Motor neuron (in vitro differentiated cells): Measurements from ENCODE around the gene GHRH. TPM values are rescaled to one million over a fixed set of nuclear protein-coding genes. Genes with fewer than 3 reads are reported as not detected.

Source experiments
- ATAC-seq, 8 experiments: fragments of 200-7000 bp; cut with Tn5 transposase; replicated peaks in 6 of 8; 2 replicates each; pipeline ENCODE4 v1.8.0; 2021; ENCODE audit warnings: mild to moderate bottlenecking in 8 of 8, moderate library complexity in 8 of 8
- H3K27ac ChIP-seq, 2 donors: fragments of 250-450 bp; sonication (Bioruptor Pico); 2 replicates each; pipeline ENCODE4 v1.9.0; 2021; ENCODE audit warnings: antibody characterized with exemption in 2 of 2, mild to moderate bottlenecking in 2 of 2, moderate library complexity in 1 of 2
- H3K4me1 ChIP-seq, 2 donors: fragments of 250-450 bp; sonication (Bioruptor Pico); replicated peaks in 1 of 2; 2 replicates each; pipeline ENCODE4 v1.6.1; 2021; ENCODE audit warnings: antibody characterized with exemption in 2 of 2, mild to moderate bottlenecking in 2 of 2, moderate library complexity in 1 of 2
- H3K4me3 ChIP-seq, 5 donors: fragments of 250-450 bp; sonication (Bioruptor Pico); 2 replicates each; pipeline ENCODE4 v1.9.0; 2021; ENCODE audit warnings: antibody characterized with exemption in 5 of 5, mild to moderate bottlenecking in 5 of 5, moderate library complexity in 4 of 5
- WGBS, 10 experiments: fragments of 450-650 bp; shearing (Covaris generic); methylation state at CpG; one replicate each; pipeline ENCODE4 v1.0.0; 2022; 5-methylcytosine and 5-hydroxymethylcytosine counted together
- in situ Hi-C, 9 experiments: fragments of 400-800 bp; cut with MboI; loops; one replicate each; pipeline ENCODE4 v1.15.0; 2021; ENCODE audit warnings: low sequenced_read_pairs in 9 of 9, low pct_unique_long_range_greater_than_20kb in 2 of 9; ENCODE audit not compliant: unreplicated experiment in 9 of 9
- total RNA-seq, 8 experiments: library from RNA; unstranded; fragments of 300-600 nt; gene quantifications; 2 replicates each; pipeline versions ENCODE4 v1.2.3 to v1.2.4, GENCODE V29; 2022

Gene GHRH
- total RNA-seq, 8 experiments from 2014 or later = not detected

GRCh38 chr20:37270576-37271420 is 9.2 kb upstream of the GHRH start:
- no peak overlapping the region for H3K4me3 ChIP-seq
- H3K27ac ChIP-seq = no peak overlapping the region
- H3K4me1 ChIP-seq = peaks cover 18 to 19% of the 10 kb centered on the region in 2 donors
- in situ Hi-C loops = loop anchor here in 6 of 9 experiments (10.0 to 25.0 kb wide), 2 partner anchors 264 to 267 kb away; partner anchors contain the start of gene BLCAP (in 3 of the 6)
- 67 to 100% (median 85%) methylated on average over 1 to 5 of the region's 12 CpGs; no CpG with 5 or more reads in 5 of the 10 experiments for WGBS, 10 experiments
- ATAC-seq = no peak

- Histone ChIP-seq H3K4me1 (peaks cover 19% of the 10 kb centered on the region in 2 donors), H3K4me3 (peak overlapping the region in 1 of 5 donors; percentile 9), H3K27ac (peak overlapping the region; percentile 87 to 93)
- 5 to 40% (median 6%) methylated on average over 1 to 4 of the region's 15 CpGs; no CpG with 5 or more reads in 7 of the 10 experiments for WGBS, 10 experiments
- peak; percentile 33 to 86 (median 78) for ATAC-seq
- in situ Hi-C loops = loop anchor here in 4 of 9 experiments (5.0 to 25.0 kb wide), 2 partner anchors 270 kb away; partner anchors contain the start of gene BLCAP (in 3 of the 4)
Observed at GRCh38 chr20:37267667-37268313, 6.2 kb upstream of the GHRH start.

DNA sequence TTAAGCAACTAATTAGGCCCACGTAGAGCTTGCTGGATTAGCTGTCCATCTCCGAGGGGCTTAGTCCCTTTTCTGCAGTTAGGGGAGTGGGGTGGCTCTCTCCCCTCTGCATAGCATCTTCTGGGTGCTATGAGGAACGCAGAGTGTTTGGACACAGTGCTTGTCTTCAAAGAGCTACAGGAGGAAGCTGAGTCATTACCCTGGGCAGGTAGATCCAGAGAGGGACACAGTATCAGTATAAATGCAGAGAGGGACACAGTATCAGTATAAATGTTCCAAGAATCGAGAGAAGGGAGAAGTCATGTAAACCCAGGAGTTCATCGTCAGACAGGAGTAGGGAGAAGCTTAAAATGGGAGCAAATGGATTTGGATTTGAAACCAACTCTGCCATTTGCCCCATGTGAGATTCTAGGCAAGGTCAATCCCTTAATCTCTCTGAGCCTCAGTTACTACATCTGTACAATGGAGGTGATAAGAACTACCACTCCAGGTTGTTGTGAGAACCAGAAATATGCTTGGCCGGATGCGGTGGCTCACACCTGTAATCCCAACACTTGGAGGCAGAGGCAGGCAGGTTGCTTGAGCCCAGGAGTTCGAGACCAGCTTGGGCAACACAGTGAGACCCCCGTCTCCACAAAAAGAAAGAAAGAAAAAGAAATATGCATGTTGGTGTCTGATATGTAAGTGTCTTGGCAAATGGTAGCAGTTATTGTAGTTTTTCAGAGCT is 5.5 kb upstream of the GHRH start:
- Histone ChIP-seq H3K4me3 (peak overlapping the region in 1 of 5 donors; percentile 6), H3K27ac (peak overlapping the region; percentile 87 to 93)
- in situ Hi-C loops = loop anchor here in 4 of 9 experiments (5.0 to 25.0 kb wide), 2 partner anchors 270 kb away; partner anchors contain the start of gene BLCAP (in 3 of the 4)

GRCh38 chr20:37265152-37265551 is 3.5 kb upstream of the GHRH start:
- WGBS, 10 experiments = 80 to 100% (median 100%) methylated on average over 1 to 4 of the region's 4 CpGs; no CpG with 5 or more reads in 2 of the 10 experiments
- no peak for ATAC-seq
- no peak overlapping the region for H3K27ac ChIP-seq
- peaks cover 32 to 38% of the 10 kb centered on the region in 2 donors for H3K4me1 ChIP-seq
- no peak overlapping the region for H3K4me3 ChIP-seq
- in situ Hi-C loops = loop anchor here in 4 of 9 experiments (5.0 to 25.0 kb wide), 2 partner anchors 272 kb away; partner anchors contain the start of gene BLCAP (in 3 of the 4)

More for the DNA sequence above, 5.5 kb upstream of the GHRH start:
- no peak for ATAC-seq
- 40 to 100% (median 63%) methylated on average over 2 to 7 of the region's 9 CpGs; no CpG with 5 or more reads in 2 of the 10 experiments for WGBS, 10 experiments
- H3K4me1 ChIP-seq = peaks cover 23% of the 10 kb centered on the region in 2 donors

DNA sequence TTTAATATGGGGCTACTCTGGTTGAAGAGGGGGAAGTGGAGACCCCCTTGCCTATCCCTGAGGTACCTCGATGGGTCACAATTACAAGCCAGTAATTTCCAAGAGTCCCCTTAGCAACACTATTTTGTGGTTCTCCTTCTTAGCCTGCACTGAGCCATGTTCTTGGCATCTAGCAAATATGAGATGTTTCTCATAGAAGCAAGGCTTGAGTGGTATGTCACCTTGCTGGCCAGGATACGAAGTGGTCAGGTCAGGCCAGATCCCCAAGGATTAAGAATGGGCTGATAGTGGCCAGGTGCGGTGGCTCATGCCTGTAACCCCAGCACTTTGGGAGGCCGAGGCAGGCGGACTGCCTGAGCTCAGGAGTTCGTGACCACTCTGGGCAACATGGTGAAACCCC is 2.1 kb upstream of the GHRH start:
- in situ Hi-C loops = loop anchor here in 3 of 9 experiments (25.0 kb wide), 1 partner anchor 274 kb away; the partner anchor contains the start of gene BLCAP (in 3 of the 3)
- Histone ChIP-seq H3K4me3 (no peak overlapping the region), H3K27ac (no peak overlapping the region), H3K4me1 (peaks cover 26 to 49% of the 10 kb centered on the region in 2 donors)
- no peak for ATAC-seq
- 55 to 100% (median 86%) methylated on average over 1 to 6 of the region's 6 CpGs; no CpG with 5 or more reads in 3 of the 10 experiments for WGBS, 10 experiments

- ATAC-seq = peak in 2 of 8 experiments; percentile 25 to 51
- Histone ChIP-seq H3K27ac (no peak overlapping the region), H3K4me1 (peaks cover 15 to 42% of the 10 kb centered on the region in 2 donors), H3K4me3 (no peak overlapping the region)
- in situ Hi-C loops = loop anchor here in 3 of 9 experiments (25.0 kb wide), 1 partner anchor 275 kb away; the partner anchor contains the start of gene BLCAP (in 3 of the 3)
- WGBS, 10 experiments = 13 to 93% (median 56%) methylated on average over 2 to 5 of the region's 8 CpGs; no CpG with 5 or more reads in 2 of the 10 experiments
Observed at GRCh38 chr20:37262505-37262904, 891 bp upstream of the GHRH start.

DNA sequence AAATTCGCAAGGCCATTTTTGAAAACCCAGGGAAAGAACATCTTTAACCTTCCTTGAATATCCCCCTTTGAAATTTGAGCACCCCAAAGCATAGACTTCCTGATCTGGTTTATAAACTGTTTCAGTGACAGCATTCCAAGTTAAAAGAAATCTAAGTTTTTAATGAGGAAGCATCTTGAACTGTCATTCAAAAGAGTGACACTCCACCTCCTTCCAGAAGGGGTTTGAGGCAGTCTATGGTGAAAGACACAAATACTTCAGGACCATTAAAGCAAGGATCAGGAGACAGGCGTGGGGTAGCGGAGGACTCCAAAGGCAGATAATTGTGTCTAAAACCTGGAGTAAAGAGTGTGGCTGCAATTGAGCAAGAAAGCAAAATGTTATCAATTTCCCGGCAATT is 691 bp downstream of the GHRH start:
- WGBS, 10 experiments = 33 to 100% (median 73%) methylated on average over 1 to 3 of the region's 4 CpGs; no CpG with 5 or more reads in 3 of the 10 experiments
- no peak overlapping the region for H3K27ac ChIP-seq
- in situ Hi-C loops = loop anchor here in 3 of 9 experiments (25.0 kb wide), 1 partner anchor 276 kb away; the partner anchor contains the start of gene BLCAP (in 3 of the 3)

DNA sequence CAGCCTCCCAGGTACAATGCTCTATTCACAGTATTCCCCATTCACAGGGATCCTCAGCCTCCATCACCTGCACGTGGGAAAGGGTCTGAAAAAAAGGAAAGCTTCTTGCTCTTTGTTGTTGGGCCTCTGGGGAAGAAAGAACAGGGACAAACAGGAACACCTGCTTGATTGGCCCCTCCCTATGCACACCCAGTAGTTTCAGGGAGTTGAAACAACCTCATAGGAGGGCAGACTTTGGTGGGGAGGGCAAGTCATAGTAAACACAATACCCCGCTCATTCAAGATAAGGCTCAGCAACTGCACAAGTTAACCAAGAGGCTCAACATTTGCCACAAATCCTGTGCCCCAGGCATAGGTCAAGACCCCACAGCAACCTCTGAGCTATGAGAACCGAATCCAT is 1.7 kb downstream of the GHRH start:
- ATAC-seq = no peak
- in situ Hi-C loops = loop anchor here in 3 of 9 experiments (25.0 kb wide), 1 partner anchor 277 kb away; the partner anchor contains the start of gene BLCAP (in 3 of the 3)
- no peak overlapping the region for H3K4me3 ChIP-seq

More for the DNA sequence above, 691 bp downstream of the GHRH start:
- H3K4me3 ChIP-seq = no peak overlapping the region
- ATAC-seq = no peak
- peaks cover 14 to 35% of the 10 kb centered on the region in 2 donors for H3K4me1 ChIP-seq

GRCh38 chr20:37259031-37259430 is 2.6 kb downstream of the GHRH start:
- no peak overlapping the region for H3K27ac ChIP-seq
- in situ Hi-C loops = loop anchor here in 3 of 9 experiments (25.0 kb wide), 1 partner anchor 278 kb away; the partner anchor contains the start of gene BLCAP (in 3 of the 3)
- WGBS, 10 experiments = 30 to 83% (median 71%) methylated on average over 1 to 6 of the region's 11 CpGs; no CpG with 5 or more reads in 4 of the 10 experiments
- ATAC-seq = peak in 1 of 8 experiments; percentile 3
- no peak overlapping the region for H3K4me3 ChIP-seq
- peaks cover 14 to 35% of the 10 kb centered on the region in 2 donors for H3K4me1 ChIP-seq

More for the DNA sequence above, 1.7 kb downstream of the GHRH start:
- Histone ChIP-seq H3K4me1 (peaks cover 14 to 35% of the 10 kb centered on the region in 2 donors), H3K27ac (no peak overlapping the region)
- WGBS, 10 experiments = 45 to 94% (median 63%) methylated on average over 1 to 3 of the region's 3 CpGs; no CpG with 5 or more reads in 5 of the 10 experiments

DNA sequence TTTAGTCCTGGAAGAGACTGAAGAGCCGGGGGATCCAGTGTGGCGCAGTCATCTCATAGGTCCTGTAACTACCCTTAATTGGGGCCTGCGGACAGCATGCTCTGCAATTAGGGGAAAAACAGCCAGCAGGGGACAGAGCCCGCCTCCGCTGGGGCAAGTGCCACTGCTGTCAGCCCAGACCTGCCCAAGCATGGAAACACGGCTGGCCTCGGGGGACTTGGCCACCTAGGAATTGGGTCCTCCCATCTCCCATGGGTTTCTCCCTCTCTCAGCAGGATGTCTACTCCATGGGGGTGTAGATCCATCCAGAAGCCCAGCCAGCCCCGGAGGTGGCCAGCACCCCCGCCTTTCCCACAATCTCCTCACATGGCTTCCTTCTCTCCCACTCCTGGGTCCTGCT is 3.6 kb downstream of the GHRH start:
- Histone ChIP-seq H3K4me1 (peaks cover 14 to 35% of the 10 kb centered on the region in 2 donors), H3K4me3 (no peak overlapping the region), H3K27ac (no peak overlapping the region)
- in situ Hi-C loops = loop anchor here in 3 of 9 experiments (25.0 kb wide), 1 partner anchor 279 kb away; the partner anchor contains the start of gene BLCAP (in 3 of the 3)
- ATAC-seq = no peak
- 60 to 80% (median 78%) methylated on average over 2 to 6 of the region's 9 CpGs; no CpG with 5 or more reads in 6 of the 10 experiments for WGBS, 10 experiments

GRCh38 chr20:37257530-37257929 is 4.1 kb downstream of the GHRH start:
- in situ Hi-C loops = loop anchor here in 3 of 9 experiments (25.0 kb wide), 1 partner anchor 280 kb away; the partner anchor contains the start of gene BLCAP (in 3 of the 3)
- 25 to 94% (median 60%) methylated on average over 1 to 2 of the region's 2 CpGs; no CpG with 5 or more reads in 5 of the 10 experiments for WGBS, 10 experiments
- no peak for ATAC-seq
- Histone ChIP-seq H3K4me1 (peaks cover 14 to 32% of the 10 kb centered on the region in 2 donors), H3K27ac (no peak overlapping the region), H3K4me3 (no peak overlapping the region)
